PFSK-1 (cell line): ENCODE results near the gene DTX1.

Experiments
- POLR2AphosphoS5 ChIP-seq: IDR thresholded peaks from 2 replicates; pipeline ENCODE4 v1.6.1; 2012; ENCODE audit warnings: low read depth, mild to moderate bottlenecking, control low read depth, low read length, moderate library complexity
- SIN3A ChIP-seq: IDR thresholded peaks from 2 replicates; pipeline ENCODE4 v1.6.1; 2012; ENCODE audit warnings: mild to moderate bottlenecking, low read length, moderate library complexity, borderline replicate concordance; ENCODE audit not compliant: insufficient read depth

DNA sequence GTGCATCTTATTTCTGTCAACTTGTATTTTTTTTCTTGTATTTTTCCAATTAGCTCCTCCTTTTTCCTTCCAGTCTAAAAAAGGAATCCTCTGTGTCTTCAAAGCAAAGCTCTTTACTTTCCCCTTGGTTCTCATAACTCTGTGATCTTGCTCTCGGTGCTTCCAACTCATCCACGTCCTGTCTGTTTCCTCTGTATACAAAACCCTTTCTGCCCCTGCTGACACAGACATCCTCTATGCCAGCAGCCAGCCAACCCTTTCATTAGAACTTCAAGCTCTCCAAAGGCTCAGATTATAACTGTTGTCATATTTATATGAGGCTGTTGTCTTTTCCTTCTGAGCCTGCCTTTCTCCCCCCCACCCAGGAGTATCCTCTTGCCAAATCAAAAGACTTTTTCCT, 45.8 kb upstream of the DTX1 start:
- TF ChIP-seq SIN3A = no peak
- no peak for TF ChIP-seq POLR2AphosphoS5
